GM10847 (cell line): ENCODE measurements around the gene ACSM6.

Source experiments
- POLR2A ChIP-seq: IDR thresholded peaks from 2 replicates; pipeline ENCODE4 v1.6.1; 2011; ENCODE audit not compliant: insufficient read length; ENCODE audit errors: extremely low read depth

ACSM6 gene

GRCh38 chr10:95193944-95194343 lies at the start of gene ACSM6:
Gene ACSM6, plus strand, starts transcription at chr10:95194238. Its CDS starts 248 bp downstream, at chr10:95194486.
- no peak for TF ChIP-seq POLR2A

GRCh38 chr10:95168694-95169093 lies 25.3 kb upstream of the ACSM6 start:
- TF ChIP-seq POLR2A, result no peak

- no peak for TF ChIP-seq POLR2A
Observed at GRCh38 chr10:95169522-95169921, 24.5 kb upstream of the ACSM6 start.

- TF ChIP-seq POLR2A, result no peak
Observed at GRCh38 chr10:95170790-95171189, 23.2 kb upstream of the ACSM6 start.

GRCh38 chr10:95171336-95171735 lies 22.7 kb upstream of the ACSM6 start:
- no peak for TF ChIP-seq POLR2A

GRCh38 chr10:95172851-95173250 lies 21.2 kb upstream of the ACSM6 start:
- no peak for TF ChIP-seq POLR2A

- no peak for TF ChIP-seq POLR2A
Observed at GRCh38 chr10:95176101-95176500, 17.9 kb upstream of the ACSM6 start.

GRCh38 chr10:95177429-95177828 lies 16.6 kb upstream of the ACSM6 start:
- TF ChIP-seq POLR2A, result no peak

GRCh38 chr10:95178266-95178665 lies 15.8 kb upstream of the ACSM6 start:
- TF ChIP-seq POLR2A, result no peak

- TF ChIP-seq POLR2A, result no peak
Observed at GRCh38 chr10:95178797-95179196, 15.2 kb upstream of the ACSM6 start.

GRCh38 chr10:95181726-95182125 lies 12.3 kb upstream of the ACSM6 start:
- no peak for TF ChIP-seq POLR2A

GRCh38 chr10:95183271-95184230 lies 10.5 kb upstream of the ACSM6 start:
- no peak for TF ChIP-seq POLR2A

GRCh38 chr10:95187617-95188016 lies 6.4 kb upstream of the ACSM6 start:
- TF ChIP-seq POLR2A, result no peak

- TF ChIP-seq POLR2A, result no peak
Observed at GRCh38 chr10:95188593-95188992, 5.4 kb upstream of the ACSM6 start.

- no peak for TF ChIP-seq POLR2A
Observed at GRCh38 chr10:95196046-95196445, 2.0 kb downstream of the ACSM6 start.

GRCh38 chr10:95201736-95202135 lies 7.7 kb downstream of the ACSM6 start:
- no peak for TF ChIP-seq POLR2A
